Neural progenitor cell (in vitro differentiated cells): Measurements from ENCODE around the gene WDR7. TPM values are rescaled to one million over a fixed set of nuclear protein-coding genes. Genes with fewer than 3 reads are reported as not detected.
A peak's percentile ranks its signal among the peaks of the same experiment; 100 is the strongest.

ENCODE experiments used
- DNase-seq: peaks from one replicate; pipeline ENCODE4 v3.0.0-alpha.2; 2016; ENCODE audit warnings: low spot score
- H2AFZ ChIP-seq: fragments of 200-600 bp; sonication (generic); replicated peaks from 2 replicates; pipeline ENCODE4 v1.6.1; 2016; ENCODE audit warnings: antibody characterized with exemption
- H3F3A ChIP-seq: fragments of 200-600 bp; sonication (generic); 2 replicates; pipeline ENCODE4 v1.6.1; 2016; ENCODE audit warnings: antibody characterized with exemption, low read depth
- H3K27ac ChIP-seq: fragments of 200-600 bp; sonication (generic); 2 replicates; pipeline ENCODE4 v1.5.1; 2016; ENCODE audit warnings: mild to moderate bottlenecking
- H3K27me3 ChIP-seq: fragments of 200-600 bp; sonication (generic); 2 replicates; pipeline ENCODE4 v1.6.1; 2016; ENCODE audit warnings: mild to moderate bottlenecking, moderate library complexity
- H3K36me3 ChIP-seq: fragments of 200-600 bp; sonication (generic); 2 replicates; pipeline ENCODE4 v1.5.1; 2016
- H3K4me1 ChIP-seq: fragments of 200-600 bp; sonication (generic); 2 replicates; pipeline ENCODE4 v1.6.1; 2016; ENCODE audit warnings: mixed run types
- H3K4me2 ChIP-seq: fragments of 200-600 bp; sonication (generic); 2 replicates; pipeline ENCODE4 v1.6.1; 2016
- H3K4me3 ChIP-seq: fragments of 200-600 bp; sonication (generic); 2 replicates; pipeline ENCODE4 v1.5.1; 2016
- H3K79me2 ChIP-seq: fragments of 200-600 bp; sonication (generic); 2 replicates; pipeline ENCODE4 v1.6.1; 2016; ENCODE audit warnings: low read depth
- H3K9ac ChIP-seq: fragments of 200-600 bp; sonication (generic); 2 replicates; pipeline ENCODE4 v1.6.1; 2016
- H3K9me3 ChIP-seq: fragments of 200-600 bp; sonication (generic); 2 replicates; pipeline ENCODE4 v1.5.1; 2016; ENCODE audit warnings: low read depth
- H4K20me1 ChIP-seq: fragments of 200-600 bp; sonication (generic); 2 replicates; pipeline ENCODE4 v1.6.1; 2016; ENCODE audit warnings: low read depth
- H3K27ac Mint-ChIP-seq: 3 replicates; pipeline ENCODE4 v1.8.0; 2021; ENCODE audit warnings: mixed read lengths
- H3K27me3 Mint-ChIP-seq: 2 replicates; pipeline ENCODE4 v1.8.0; 2022; ENCODE audit warnings: low read depth, mild to moderate bottlenecking, inconsistent platforms, moderate library complexity, mixed read lengths; ENCODE audit not compliant: insufficient read depth
- H3K36me3 Mint-ChIP-seq: 3 replicates; pipeline ENCODE4 v1.8.0; 2021; ENCODE audit warnings: mixed read lengths
- H3K4me1 Mint-ChIP-seq: 3 replicates; pipeline ENCODE4 v1.8.0; 2021; ENCODE audit warnings: mixed read lengths
- H3K4me3 Mint-ChIP-seq: 3 replicates; pipeline ENCODE4 v1.8.0; 2021; ENCODE audit warnings: mild to moderate bottlenecking, moderate library complexity, mixed read lengths
- H3K9me3 Mint-ChIP-seq: 3 replicates; pipeline ENCODE4 v1.8.0; 2020; ENCODE audit warnings: mixed read lengths
- EZH2 ChIP-seq: fragments of 200-600 bp; sonication (generic); IDR thresholded peaks from 2 replicates; pipeline ENCODE4 v1.6.1; 2017; ENCODE audit warnings: antibody characterized with exemption, mild to moderate bottlenecking, moderate library complexity
- EZH2phosphoT487 ChIP-seq: fragments of 200-600 bp; sonication (generic); IDR thresholded peaks from 2 replicates; pipeline ENCODE4 v1.6.1; 2017; ENCODE audit warnings: antibody characterized with exemption
- total RNA-seq: library from RNA; depleted of rRNA; stranded (reverse); fragments of >200 nt; gene quantifications from 2 replicates; pipeline ENCODE4 v1.2.3, GENCODE V29; 2015; ENCODE audit warnings: low replicate concordance
- TF ChIP-seq, protein P1 (sequence below): fragments of 200-600 bp; sonication (generic); IDR thresholded peaks from 2 replicates; pipeline ENCODE4 v1.5.1; 2017; ENCODE audit warnings: antibody characterized with exemption, mild to moderate bottlenecking

Gene WDR7
- total RNA-seq, 1 donor from 2014 or later = 12.3 TPM

- no peaks in the 10 kb centered on the region for H3K27me3 ChIP-seq
- no peak overlapping the region for H3K27ac Mint-ChIP-seq
- no peak overlapping the region for H3K27ac ChIP-seq
- no peak overlapping the region for H3K9ac ChIP-seq
- H3K27me3 Mint-ChIP-seq = peaks cover 4% of the 10 kb centered on the region
- no peaks in the 10 kb centered on the region for H3K9me3 ChIP-seq
- H3K36me3 ChIP-seq = no peaks in the 10 kb centered on the region
- H3K4me3 Mint-ChIP-seq = no peak overlapping the region
- no peak overlapping the region for H2AFZ ChIP-seq
- TF ChIP-seq EZH2phosphoT487 (no peak), EZH2 (no peak)
- TF ChIP-seq, protein P1, sequence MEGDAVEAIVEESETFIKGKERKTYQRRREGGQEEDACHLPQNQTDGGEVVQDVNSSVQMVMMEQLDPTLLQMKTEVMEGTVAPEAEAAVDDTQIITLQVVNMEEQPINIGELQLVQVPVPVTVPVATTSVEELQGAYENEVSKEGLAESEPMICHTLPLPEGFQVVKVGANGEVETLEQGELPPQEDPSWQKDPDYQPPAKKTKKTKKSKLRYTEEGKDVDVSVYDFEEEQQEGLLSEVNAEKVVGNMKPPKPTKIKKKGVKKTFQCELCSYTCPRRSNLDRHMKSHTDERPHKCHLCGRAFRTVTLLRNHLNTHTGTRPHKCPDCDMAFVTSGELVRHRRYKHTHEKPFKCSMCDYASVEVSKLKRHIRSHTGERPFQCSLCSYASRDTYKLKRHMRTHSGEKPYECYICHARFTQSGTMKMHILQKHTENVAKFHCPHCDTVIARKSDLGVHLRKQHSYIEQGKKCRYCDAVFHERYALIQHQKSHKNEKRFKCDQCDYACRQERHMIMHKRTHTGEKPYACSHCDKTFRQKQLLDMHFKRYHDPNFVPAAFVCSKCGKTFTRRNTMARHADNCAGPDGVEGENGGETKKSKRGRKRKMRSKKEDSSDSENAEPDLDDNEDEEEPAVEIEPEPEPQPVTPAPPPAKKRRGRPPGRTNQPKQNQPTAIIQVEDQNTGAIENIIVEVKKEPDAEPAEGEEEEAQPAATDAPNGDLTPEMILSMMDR = no peak
- DNase-seq = no peak
- no peak overlapping the region for H3K4me3 ChIP-seq
- H4K20me1 ChIP-seq = no peaks in the 10 kb centered on the region
- no peaks in the 10 kb centered on the region for H3K79me2 ChIP-seq
- no peaks in the 10 kb centered on the region for H3F3A ChIP-seq
- no peak overlapping the region for H3K4me2 ChIP-seq
- no peaks in the 10 kb centered on the region for H3K36me3 Mint-ChIP-seq
- H3K4me1 Mint-ChIP-seq = no peaks in the 10 kb centered on the region
- no peaks in the 10 kb centered on the region for H3K9me3 Mint-ChIP-seq
- H3K4me1 ChIP-seq = no peaks in the 10 kb centered on the region
Measured at GRCh38 chr18:56975276-56975675, 324.1 kb downstream of the WDR7 start.

DNA sequence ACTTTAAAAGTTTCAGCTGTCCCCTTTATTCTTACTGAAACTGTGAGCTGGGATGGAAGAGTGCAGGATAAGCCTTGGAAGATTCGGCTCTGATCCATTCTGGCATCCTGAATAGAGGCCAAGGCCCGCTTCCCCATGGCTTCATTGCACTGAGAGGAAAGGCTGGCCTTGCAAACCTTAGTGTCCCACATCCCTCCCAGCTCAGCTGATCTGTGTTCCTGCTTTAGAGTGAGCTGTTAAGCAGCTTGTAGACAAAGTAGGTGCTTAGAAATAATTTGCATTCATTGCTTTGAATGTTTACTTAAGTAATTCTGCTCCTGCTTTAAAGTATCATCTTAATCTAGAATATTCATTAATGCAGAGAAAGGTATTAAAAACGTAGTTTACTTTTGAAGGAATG lies 326.1 kb downstream of the WDR7 start:
- Mint-ChIP-seq H3K27ac (no peak overlapping the region), H3K4me1 (peaks cover 1% of the 10 kb centered on the region), H3K9me3 (no peaks in the 10 kb centered on the region), H3K4me3 (no peak overlapping the region), H3K36me3 (no peaks in the 10 kb centered on the region), H3K27me3 (peaks cover 4% of the 10 kb centered on the region)
- peak; percentile 11 for DNase-seq
- TF ChIP-seq EZH2 (no peak), EZH2phosphoT487 (no peak)
- TF ChIP-seq, protein P1 = no peak
- Histone ChIP-seq H4K20me1 (no peaks in the 10 kb centered on the region), H2AFZ (no peak overlapping the region), H3K27ac (no peak overlapping the region), H3K79me2 (no peaks in the 10 kb centered on the region), H3K4me3 (no peak overlapping the region), H3K9ac (no peak overlapping the region), H3K4me1 (peaks cover 3% of the 10 kb centered on the region), H3F3A (no peaks in the 10 kb centered on the region), H3K27me3 (no peaks in the 10 kb centered on the region), H3K9me3 (no peaks in the 10 kb centered on the region), H3K4me2 (no peak overlapping the region), H3K36me3 (no peaks in the 10 kb centered on the region)

DNA sequence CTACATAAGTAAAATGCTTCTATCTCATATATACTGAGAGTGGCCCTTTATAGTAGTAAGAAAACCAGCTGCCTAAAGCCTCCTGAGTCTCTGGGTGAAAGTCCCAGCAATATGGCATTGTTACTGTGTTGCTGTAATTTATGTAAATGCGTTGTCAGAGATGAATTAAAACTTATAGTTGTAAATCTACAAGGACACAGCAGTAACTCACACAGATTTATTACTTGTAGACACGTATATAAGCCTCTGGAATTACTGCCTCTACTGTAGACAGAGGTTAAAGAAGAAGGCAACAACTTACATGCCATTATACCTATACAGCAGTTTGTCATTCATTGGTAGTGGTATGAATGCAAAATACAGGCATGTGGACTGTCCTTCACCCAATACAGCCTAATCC lies 326.6 kb downstream of the WDR7 start:
- no peak for DNase-seq
- H3K9me3 ChIP-seq = no peaks in the 10 kb centered on the region
- no peak overlapping the region for H3K4me2 ChIP-seq
- Mint-ChIP-seq H3K9me3 (no peaks in the 10 kb centered on the region), H3K36me3 (no peaks in the 10 kb centered on the region), H3K4me3 (no peak overlapping the region), H3K4me1 (peaks cover 6% of the 10 kb centered on the region), H3K27me3 (peaks cover 4% of the 10 kb centered on the region), H3K27ac (no peak overlapping the region)
- H3K27me3 ChIP-seq = no peaks in the 10 kb centered on the region
- H3K4me1 ChIP-seq = peaks cover 7% of the 10 kb centered on the region
- TF ChIP-seq, protein P1 = no peak
- no peak for TF ChIP-seq EZH2phosphoT487
- TF ChIP-seq EZH2 = no peak
- no peak overlapping the region for H2AFZ ChIP-seq
- no peaks in the 10 kb centered on the region for H4K20me1 ChIP-seq
- no peak overlapping the region for H3K9ac ChIP-seq
- H3K36me3 ChIP-seq = no peaks in the 10 kb centered on the region
- no peaks in the 10 kb centered on the region for H3K79me2 ChIP-seq
- no peak overlapping the region for H3K27ac ChIP-seq
- H3K4me3 ChIP-seq = no peak overlapping the region
- H3F3A ChIP-seq = no peaks in the 10 kb centered on the region
